Measurements from ENCODE around the gene METTL21A.

GRCh38 chr2:207571370-207571769, 53.8 kb downstream of the METTL21A start:
- TF ChIP-seq CTCF (IDR thresholded peaks at IDR 0.05) (no peak), POLR2A (IDR thresholded peaks at IDR 0.05) (no peak)
